ENCODE data around the gene ATP11C.

ATP11C gene

DNA sequence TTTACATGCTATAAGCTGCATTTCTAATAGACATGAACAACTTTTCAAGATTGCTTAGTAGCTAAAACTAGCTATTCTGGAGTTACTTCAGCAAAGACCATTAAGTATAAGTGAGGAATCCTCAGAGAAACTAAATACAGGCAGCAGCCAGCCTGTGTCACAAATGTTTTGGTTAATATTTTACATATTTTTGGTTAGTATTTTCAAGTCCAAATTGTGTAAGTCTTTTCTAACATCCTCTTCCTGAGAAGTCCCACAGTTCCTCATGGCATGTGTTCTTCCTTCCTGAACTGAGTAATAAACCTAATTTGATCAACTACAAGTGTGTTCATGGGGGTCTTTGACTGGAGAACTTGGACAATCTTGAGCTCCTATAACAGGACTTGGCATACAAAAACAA, 182.5 kb downstream of the ATP11C start:
- peak in 1 of 2 experiments; percentile 14 for DNase-seq (ENCODE audit: low read depth in 1 of 2, low spot score in 1 of 2)
- Histone ChIP-seq H3K27me3 (ENCODE audit: insufficient read depth, poor library complexity, severe bottlenecking) (no peaks in the 10 kb centered on the region), H3K4me3 (replicated peaks; ENCODE audit: insufficient read depth, low read length) (no peak overlapping the region), H3K27ac (replicated peaks) (no peak overlapping the region)
- no peak for TF ChIP-seq GABPA (IDR thresholded peaks at IDR 0.05; ENCODE audit: low read depth)
- TF ChIP-seq SPI1 (IDR thresholded peaks at IDR 0.05; ENCODE audit: borderline replicate concordance, low read depth): no peak
- TF ChIP-seq POLR2AphosphoS5 (IDR thresholded peaks at IDR 0.05; ENCODE audit: low read depth): no peak
- TF ChIP-seq, protein P1, sequence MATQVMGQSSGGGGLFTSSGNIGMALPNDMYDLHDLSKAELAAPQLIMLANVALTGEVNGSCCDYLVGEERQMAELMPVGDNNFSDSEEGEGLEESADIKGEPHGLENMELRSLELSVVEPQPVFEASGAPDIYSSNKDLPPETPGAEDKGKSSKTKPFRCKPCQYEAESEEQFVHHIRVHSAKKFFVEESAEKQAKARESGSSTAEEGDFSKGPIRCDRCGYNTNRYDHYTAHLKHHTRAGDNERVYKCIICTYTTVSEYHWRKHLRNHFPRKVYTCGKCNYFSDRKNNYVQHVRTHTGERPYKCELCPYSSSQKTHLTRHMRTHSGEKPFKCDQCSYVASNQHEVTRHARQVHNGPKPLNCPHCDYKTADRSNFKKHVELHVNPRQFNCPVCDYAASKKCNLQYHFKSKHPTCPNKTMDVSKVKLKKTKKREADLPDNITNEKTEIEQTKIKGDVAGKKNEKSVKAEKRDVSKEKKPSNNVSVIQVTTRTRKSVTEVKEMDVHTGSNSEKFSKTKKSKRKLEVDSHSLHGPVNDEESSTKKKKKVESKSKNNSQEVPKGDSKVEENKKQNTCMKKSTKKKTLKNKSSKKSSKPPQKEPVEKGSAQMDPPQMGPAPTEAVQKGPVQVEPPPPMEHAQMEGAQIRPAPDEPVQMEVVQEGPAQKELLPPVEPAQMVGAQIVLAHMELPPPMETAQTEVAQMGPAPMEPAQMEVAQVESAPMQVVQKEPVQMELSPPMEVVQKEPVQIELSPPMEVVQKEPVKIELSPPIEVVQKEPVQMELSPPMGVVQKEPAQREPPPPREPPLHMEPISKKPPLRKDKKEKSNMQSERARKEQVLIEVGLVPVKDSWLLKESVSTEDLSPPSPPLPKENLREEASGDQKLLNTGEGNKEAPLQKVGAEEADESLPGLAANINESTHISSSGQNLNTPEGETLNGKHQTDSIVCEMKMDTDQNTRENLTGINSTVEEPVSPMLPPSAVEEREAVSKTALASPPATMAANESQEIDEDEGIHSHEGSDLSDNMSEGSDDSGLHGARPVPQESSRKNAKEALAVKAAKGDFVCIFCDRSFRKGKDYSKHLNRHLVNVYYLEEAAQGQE (IDR thresholded peaks at IDR 0.05; ENCODE audit: insufficient replicate concordance, low read depth): no peak
- no peak for TF ChIP-seq CTCF (IDR thresholded peaks at IDR 0.05; ENCODE audit: insufficient read depth, low read length)

DNA sequence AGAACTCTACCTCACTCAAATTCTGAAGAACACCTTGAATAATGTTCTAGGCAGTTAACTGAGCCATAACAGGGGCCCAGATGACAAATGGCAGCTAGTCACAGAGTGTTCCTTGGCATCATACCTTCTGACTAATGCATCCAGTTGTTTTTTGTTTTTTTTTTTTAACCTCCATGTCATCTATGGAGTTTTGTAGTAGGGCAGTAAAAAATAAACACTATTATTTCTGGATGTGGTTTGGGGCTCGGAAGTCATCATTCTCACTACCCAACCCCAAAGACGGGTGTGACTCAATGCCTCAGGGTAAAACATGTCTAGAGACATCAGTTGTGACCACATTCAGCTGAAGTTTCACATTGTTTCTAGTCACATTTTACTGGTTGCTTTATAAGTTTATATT, 193.7 kb downstream of the ATP11C start:
- Histone ChIP-seq H3K27ac (replicated peaks) (no peak overlapping the region), H3K4me3 (replicated peaks; ENCODE audit: insufficient read depth, low read length) (no peak overlapping the region), H3K27me3 (ENCODE audit: insufficient read depth, poor library complexity, severe bottlenecking) (no peaks in the 10 kb centered on the region)
- no peak for DNase-seq (ENCODE audit: low read depth in 1 of 2, low spot score in 1 of 2)
- TF ChIP-seq SPI1 (IDR thresholded peaks at IDR 0.05; ENCODE audit: borderline replicate concordance, low read depth) (no peak), GABPA (IDR thresholded peaks at IDR 0.05; ENCODE audit: low read depth) (no peak), POLR2AphosphoS5 (IDR thresholded peaks at IDR 0.05; ENCODE audit: low read depth) (no peak), CTCF (IDR thresholded peaks at IDR 0.05; ENCODE audit: insufficient read depth, low read length) (no peak)
- TF ChIP-seq, protein P1 (IDR thresholded peaks at IDR 0.05; ENCODE audit: insufficient replicate concordance, low read depth): no peak

GRCh38 chrX:139738581-139738980, 194.3 kb downstream of the ATP11C start:
- no peak for TF ChIP-seq GABPA (IDR thresholded peaks at IDR 0.05; ENCODE audit: low read depth)
- no peak for TF ChIP-seq SPI1 (IDR thresholded peaks at IDR 0.05; ENCODE audit: borderline replicate concordance, low read depth)
- no peak overlapping the region for H3K27ac ChIP-seq (replicated peaks)

DNA sequence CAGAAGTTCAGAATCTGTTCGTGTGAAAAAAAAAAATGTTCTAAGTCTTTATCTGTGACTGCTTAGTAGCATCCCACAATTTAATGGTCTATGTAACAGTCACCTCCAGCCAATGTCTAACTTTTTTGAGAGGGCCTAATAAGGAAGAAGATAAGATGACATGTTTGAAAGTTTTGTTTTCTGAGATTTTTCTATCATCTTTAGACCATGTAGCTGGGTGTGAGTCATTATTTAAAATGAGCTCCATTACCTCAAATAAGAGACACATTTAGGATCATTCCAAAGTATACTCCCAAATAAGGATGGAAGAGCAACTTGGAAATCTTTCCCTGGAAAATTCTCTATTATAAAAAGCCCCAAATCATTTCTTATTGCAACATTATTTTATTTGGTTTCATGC, 196.7 kb downstream of the ATP11C start:
- TF ChIP-seq SPI1 (IDR thresholded peaks at IDR 0.05; ENCODE audit: borderline replicate concordance, low read depth): no peak
- no peak for TF ChIP-seq CTCF (IDR thresholded peaks at IDR 0.05; ENCODE audit: insufficient read depth, low read length)
- TF ChIP-seq GABPA (IDR thresholded peaks at IDR 0.05; ENCODE audit: low read depth): no peak
- no peak for TF ChIP-seq POLR2AphosphoS5 (IDR thresholded peaks at IDR 0.05; ENCODE audit: low read depth)
- DNase-seq (ENCODE audit: low read depth in 1 of 2, low spot score in 1 of 2): no peak
- H3K27me3 ChIP-seq (ENCODE audit: insufficient read depth, poor library complexity, severe bottlenecking): no peaks in the 10 kb centered on the region
- no peak overlapping the region for H3K4me3 ChIP-seq (replicated peaks; ENCODE audit: insufficient read depth, low read length)
- no peak overlapping the region for H3K27ac ChIP-seq (replicated peaks)

More at GRCh38 chrX:139738581-139738980, 194.3 kb downstream of the ATP11C start:
- H3K4me3 ChIP-seq (replicated peaks; ENCODE audit: insufficient read depth, low read length): no peak overlapping the region
- DNase-seq (ENCODE audit: low read depth in 1 of 2, low spot score in 1 of 2): no peak
- no peaks in the 10 kb centered on the region for H3K27me3 ChIP-seq (ENCODE audit: insufficient read depth, poor library complexity, severe bottlenecking)

All from HL-60 (cell line).